VCaP (cell line): ENCODE data around the gene FCMR.

Source experiments
- H3K27ac ChIP-seq: fragments of 450-650 bp; 2 replicates; pipeline ENCODE4 v1.5.1; 2017
- CTCF ChIP-seq: fragments of 450-650 bp; conservative IDR thresholded peaks from 2 replicates; pipeline ENCODE4 v1.5.1; 2017; ENCODE audit warnings: mild to moderate bottlenecking, moderate library complexity

FCMR gene

DNA sequence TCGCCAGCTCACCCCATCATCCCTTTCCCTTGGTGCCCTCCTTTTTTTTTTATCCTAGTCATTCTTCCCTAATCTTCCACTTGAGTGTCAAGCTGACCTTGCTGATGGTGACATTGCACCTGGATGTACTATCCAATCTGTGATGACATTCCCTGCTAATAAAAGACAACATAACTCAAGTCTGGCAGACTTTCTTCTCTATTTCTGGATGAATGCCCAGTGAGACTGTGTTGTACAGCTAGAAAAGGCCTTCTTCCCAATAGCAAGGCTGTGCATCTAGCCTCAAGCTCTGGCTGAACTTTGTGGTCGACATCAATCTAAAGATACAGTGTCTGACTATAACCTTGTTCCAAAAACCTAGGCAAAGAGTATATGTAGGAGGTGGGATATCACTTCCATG is 18.1 kb downstream of the FCMR start:
- H3K27ac ChIP-seq = peak overlapping the region; percentile 31; the same call in 1 of the 2 replicates
- TF ChIP-seq CTCF = no peak

GRCh38 chr1:206902702-206903101 is 19.0 kb downstream of the FCMR start:
- TF ChIP-seq CTCF = no peak

DNA sequence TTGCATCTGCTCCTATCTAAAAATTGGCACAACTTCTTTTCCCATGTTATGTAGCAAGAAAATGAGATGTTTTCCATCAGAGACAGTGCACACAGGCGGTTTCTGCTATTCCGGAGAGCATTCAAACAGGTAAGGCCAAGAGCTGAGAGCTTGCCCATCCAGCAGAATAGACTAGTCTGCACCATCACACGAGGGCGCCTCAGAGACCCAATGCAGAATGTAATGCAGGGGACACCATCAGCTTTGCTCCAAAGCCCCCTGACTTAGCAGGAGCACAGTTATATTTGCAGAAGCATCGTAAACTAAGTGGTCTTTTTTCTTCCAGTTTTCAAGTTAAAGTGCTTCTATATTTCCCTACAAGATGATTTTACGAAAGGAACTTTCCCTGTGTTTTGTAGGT is 19.8 kb downstream of the FCMR start:
- TF ChIP-seq CTCF = no peak
- no peak overlapping the region for H3K27ac ChIP-seq

More at GRCh38 chr1:206902702-206903101, 19.0 kb downstream of the FCMR start:
- no peak overlapping the region for H3K27ac ChIP-seq

- TF ChIP-seq CTCF = no peak
- H3K27ac ChIP-seq = no peak overlapping the region
Measured at GRCh38 chr1:206900149-206900548, 21.6 kb downstream of the FCMR start.

DNA sequence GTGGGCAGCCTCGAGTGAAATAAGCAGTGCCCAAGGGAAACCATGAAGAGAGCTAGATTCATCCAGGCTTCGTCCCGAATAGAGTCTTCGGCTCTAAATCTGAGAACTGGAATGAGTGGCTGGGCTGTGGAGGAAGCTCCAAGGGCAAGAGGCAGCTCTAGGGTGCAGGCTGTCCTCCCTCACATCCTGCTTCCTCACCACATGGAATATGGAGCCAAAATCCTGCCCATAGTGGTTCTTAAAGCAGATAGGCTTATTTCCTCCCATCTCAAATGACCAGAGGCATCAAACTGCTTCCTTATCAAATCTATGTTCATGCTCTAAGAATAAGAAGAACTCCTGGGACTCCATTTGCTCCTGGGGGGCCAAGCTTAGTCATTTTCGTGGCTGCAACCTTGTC is 22.0 kb downstream of the FCMR start:
- TF ChIP-seq CTCF = no peak
- H3K27ac ChIP-seq = no peak overlapping the region

DNA sequence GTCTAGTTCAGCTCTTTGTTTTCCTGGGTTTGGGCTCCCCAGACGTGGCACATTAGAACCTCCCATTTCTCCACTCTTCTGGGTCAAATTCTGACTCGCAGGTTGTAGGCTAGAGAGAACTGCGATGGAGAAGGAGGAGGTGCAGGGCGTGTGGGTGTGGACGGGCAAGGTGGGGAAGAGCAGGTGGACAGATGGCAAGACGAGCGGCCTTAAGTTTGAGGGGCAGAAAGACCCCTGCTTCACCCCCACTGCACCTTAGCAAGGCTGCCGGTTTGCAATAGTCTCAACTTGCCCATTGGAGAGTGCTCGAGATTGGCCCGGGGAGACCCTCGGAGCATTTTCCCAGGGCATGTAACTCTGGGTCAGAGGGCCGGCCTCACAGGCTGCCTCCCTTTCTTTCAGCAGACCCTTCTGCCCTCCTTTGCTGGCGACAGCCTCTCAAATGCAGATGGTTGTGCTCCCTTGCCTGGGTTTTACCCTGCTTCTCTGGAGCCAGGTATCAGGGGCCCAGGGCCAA is 22.8 kb downstream of the FCMR start:
- TF ChIP-seq CTCF = no peak
- no peak overlapping the region for H3K27ac ChIP-seq

- H3K27ac ChIP-seq = no peak overlapping the region
- no peak for TF ChIP-seq CTCF
Measured at GRCh38 chr1:206898089-206898914, 23.4 kb downstream of the FCMR start.
